SK-N-SH treated with all-trans-retinoic acid at 6 μM for 48 hours (cell line): ENCODE results near the gene USB1.

Experiments used
- ATAC-seq: fragments of 200-7000 bp; cut with Tn5 transposase; 3 replicates; pipeline ENCODE4 v1.9.1; 2020; ENCODE audit warnings: mild to moderate bottlenecking, moderate library complexity
- ARNTL ChIP-seq: fragments of 450-650 bp; formaldehyde crosslinking; IDR thresholded peaks from 2 replicates; pipeline ENCODE4 v1.5.0; 2020; ENCODE audit warnings: low read depth, mild to moderate bottlenecking, moderate library complexity, borderline replicate concordance
- BACH2 ChIP-seq: fragments of 250-450 bp; sonication (Bioruptor Pico); IDR thresholded peaks from 2 replicates; pipeline ENCODE4 v1.9.0; 2021; ENCODE audit warnings: mild to moderate bottlenecking, borderline replicate concordance
- ESRRG ChIP-seq: fragments of 250-450 bp; sonication (Bioruptor Pico); IDR thresholded peaks from 2 replicates; pipeline ENCODE4 v1.6.1; 2021; ENCODE audit warnings: mild to moderate bottlenecking
- GLIS3 ChIP-seq: fragments of 250-450 bp; sonication (Bioruptor Pico); IDR thresholded peaks from 2 replicates; pipeline ENCODE4 v1.5.0; 2020; ENCODE audit warnings: mild to moderate bottlenecking, moderate library complexity
- ISL1 ChIP-seq: fragments of 250-450 bp; sonication (Bioruptor Pico); IDR thresholded peaks from 2 replicates; pipeline ENCODE4 v2.1.2; 2022; ENCODE audit warnings: mild to moderate bottlenecking, moderate library complexity
- OSR1 ChIP-seq: fragments of 250-450 bp; sonication (Bioruptor Pico); IDR thresholded peaks from 2 replicates; pipeline ENCODE4 v1.8.0; 2022; ENCODE audit warnings: moderate library complexity, mild to moderate bottlenecking, inconsistent platforms
- PPARA ChIP-seq: fragments of 250-450 bp; sonication (Bioruptor Pico); IDR thresholded peaks from 2 replicates; pipeline ENCODE4 v1.5.0; 2020; ENCODE audit warnings: mild to moderate bottlenecking, borderline replicate concordance
- RARB ChIP-seq: fragments of 250-450 bp; sonication (Bioruptor Pico); IDR thresholded peaks from 2 replicates; pipeline ENCODE4 v1.8.0; 2021; ENCODE audit warnings: mild to moderate bottlenecking, moderate library complexity
- SNAI2 ChIP-seq: fragments of 250-450 bp; sonication (Bioruptor Pico); IDR thresholded peaks from 2 replicates; pipeline ENCODE4 v1.5.0; 2020; ENCODE audit warnings: mild to moderate bottlenecking, moderate library complexity
- TCF4 ChIP-seq: fragments of 250-450 bp; sonication (Bioruptor Pico); IDR thresholded peaks from 2 replicates; pipeline ENCODE4 v1.8.0; 2021; ENCODE audit warnings: mild to moderate bottlenecking, moderate library complexity, borderline replicate concordance
- TOX ChIP-seq: fragments of 250-450 bp; sonication (Bioruptor Pico); IDR thresholded peaks from 2 replicates; pipeline ENCODE4 v1.8.0; 2021; ENCODE audit warnings: mild to moderate bottlenecking, moderate library complexity, borderline replicate concordance
- ZC3H10 ChIP-seq: fragments of 250-450 bp; sonication (Bioruptor Pico); IDR thresholded peaks from 2 replicates; pipeline ENCODE4 v1.5.1; 2021; ENCODE audit warnings: mild to moderate bottlenecking, moderate library complexity
- ZFP3 ChIP-seq: fragments of 250-450 bp; sonication (Bioruptor Pico); IDR thresholded peaks from 2 replicates; pipeline ENCODE4 v1.5.0; 2020; ENCODE audit warnings: mild to moderate bottlenecking, moderate library complexity
- ZFP30 ChIP-seq: fragments of 450-650 bp; formaldehyde crosslinking; IDR thresholded peaks from 2 replicates; pipeline ENCODE4 v1.5.0; 2022; ENCODE audit warnings: mild to moderate bottlenecking, moderate library complexity
- ZNF565 ChIP-seq: fragments of 450-650 bp; formaldehyde crosslinking; conservative IDR thresholded peaks from 2 replicates; pipeline ENCODE4 v1.5.0; 2020; ENCODE audit warnings: low read depth, mild to moderate bottlenecking, moderate library complexity
- ZNF70 ChIP-seq: fragments of 450-650 bp; formaldehyde crosslinking; IDR thresholded peaks from 2 replicates; pipeline ENCODE4 v1.5.0; 2020; ENCODE audit warnings: mild to moderate bottlenecking, moderate library complexity
- ZNF8 ChIP-seq: fragments of 450-650 bp; formaldehyde crosslinking; IDR thresholded peaks from 2 replicates; pipeline ENCODE4 v1.5.0; 2020; ENCODE audit warnings: mild to moderate bottlenecking, moderate library complexity
- TF ChIP-seq, protein P1 (sequence below): fragments of 250-450 bp; sonication (Bioruptor Pico); IDR thresholded peaks from 2 replicates; pipeline ENCODE4 v1.8.0; 2020; ENCODE audit warnings: mild to moderate bottlenecking, moderate library complexity, borderline replicate concordance
- TF ChIP-seq, protein P2 (sequence below): fragments of 250-450 bp; sonication (Bioruptor Pico); IDR thresholded peaks from 2 replicates; pipeline ENCODE4 v1.5.1; 2020; ENCODE audit warnings: low read depth, mild to moderate bottlenecking, moderate library complexity
- TF ChIP-seq, protein P3 (sequence below): fragments of 250-450 bp; sonication (Bioruptor Pico); IDR thresholded peaks from 2 replicates; pipeline ENCODE4 v1.5.0; 2020; ENCODE audit warnings: mild to moderate bottlenecking, moderate library complexity
- TF ChIP-seq, protein P4 (sequence below): fragments of 250-450 bp; sonication (Bioruptor Pico); IDR thresholded peaks from 2 replicates; pipeline ENCODE4 v1.8.0; 2021; ENCODE audit warnings: low read depth, mild to moderate bottlenecking, moderate library complexity, borderline replicate concordance
- TF ChIP-seq, protein P5 (sequence below): fragments of 250-450 bp; sonication (Bioruptor Pico); IDR thresholded peaks from 2 replicates; pipeline ENCODE4 v1.5.1; 2021; ENCODE audit warnings: mild to moderate bottlenecking, moderate library complexity

USB1 gene

DNA sequence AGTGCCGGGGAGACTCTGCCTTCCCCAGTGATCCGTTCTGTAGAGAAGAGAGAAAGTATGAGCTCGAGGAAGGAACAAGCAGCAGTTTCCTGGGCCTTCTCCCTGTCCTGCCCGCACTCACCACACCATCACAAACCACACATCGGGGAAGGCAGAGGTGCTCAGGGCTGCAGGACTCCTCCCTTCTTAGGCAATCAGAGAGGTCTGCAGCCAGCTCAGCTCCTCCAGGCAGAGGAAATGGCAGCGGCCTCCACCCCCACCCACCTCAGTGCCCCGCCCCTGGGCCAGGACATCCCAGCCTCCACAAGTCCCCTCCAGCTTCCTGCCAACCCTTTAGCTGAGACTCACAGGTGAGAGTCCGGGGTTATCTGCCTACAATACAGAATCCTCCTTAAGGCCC lies 2.7 kb upstream of the USB1 start:
- TF ChIP-seq TOX (CRISPR knock-in tag) = no peak
- TF ChIP-seq, protein P1, sequence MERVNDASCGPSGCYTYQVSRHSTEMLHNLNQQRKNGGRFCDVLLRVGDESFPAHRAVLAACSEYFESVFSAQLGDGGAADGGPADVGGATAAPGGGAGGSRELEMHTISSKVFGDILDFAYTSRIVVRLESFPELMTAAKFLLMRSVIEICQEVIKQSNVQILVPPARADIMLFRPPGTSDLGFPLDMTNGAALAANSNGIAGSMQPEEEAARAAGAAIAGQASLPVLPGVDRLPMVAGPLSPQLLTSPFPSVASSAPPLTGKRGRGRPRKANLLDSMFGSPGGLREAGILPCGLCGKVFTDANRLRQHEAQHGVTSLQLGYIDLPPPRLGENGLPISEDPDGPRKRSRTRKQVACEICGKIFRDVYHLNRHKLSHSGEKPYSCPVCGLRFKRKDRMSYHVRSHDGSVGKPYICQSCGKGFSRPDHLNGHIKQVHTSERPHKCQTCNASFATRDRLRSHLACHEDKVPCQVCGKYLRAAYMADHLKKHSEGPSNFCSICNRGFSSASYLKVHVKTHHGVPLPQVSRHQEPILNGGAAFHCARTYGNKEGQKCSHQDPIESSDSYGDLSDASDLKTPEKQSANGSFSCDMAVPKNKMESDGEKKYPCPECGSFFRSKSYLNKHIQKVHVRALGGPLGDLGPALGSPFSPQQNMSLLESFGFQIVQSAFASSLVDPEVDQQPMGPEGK (CRISPR knock-in tag) = no peak
- no peak for TF ChIP-seq BACH2
- TF ChIP-seq, protein P2, sequence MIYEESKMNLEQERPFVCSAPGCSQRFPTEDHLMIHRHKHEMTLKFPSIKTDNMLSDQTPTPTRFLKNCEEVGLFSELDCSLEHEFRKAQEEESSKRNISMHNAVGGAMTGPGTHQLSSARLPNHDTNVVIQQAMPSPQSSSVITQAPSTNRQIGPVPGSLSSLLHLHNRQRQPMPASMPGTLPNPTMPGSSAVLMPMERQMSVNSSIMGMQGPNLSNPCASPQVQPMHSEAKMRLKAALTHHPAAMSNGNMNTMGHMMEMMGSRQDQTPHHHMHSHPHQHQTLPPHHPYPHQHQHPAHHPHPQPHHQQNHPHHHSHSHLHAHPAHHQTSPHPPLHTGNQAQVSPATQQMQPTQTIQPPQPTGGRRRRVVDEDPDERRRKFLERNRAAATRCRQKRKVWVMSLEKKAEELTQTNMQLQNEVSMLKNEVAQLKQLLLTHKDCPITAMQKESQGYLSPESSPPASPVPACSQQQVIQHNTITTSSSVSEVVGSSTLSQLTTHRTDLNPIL (CRISPR knock-in tag) = no peak
- TF ChIP-seq ZNF565 (CRISPR knock-in tag) = no peak
- TF ChIP-seq, protein P3, sequence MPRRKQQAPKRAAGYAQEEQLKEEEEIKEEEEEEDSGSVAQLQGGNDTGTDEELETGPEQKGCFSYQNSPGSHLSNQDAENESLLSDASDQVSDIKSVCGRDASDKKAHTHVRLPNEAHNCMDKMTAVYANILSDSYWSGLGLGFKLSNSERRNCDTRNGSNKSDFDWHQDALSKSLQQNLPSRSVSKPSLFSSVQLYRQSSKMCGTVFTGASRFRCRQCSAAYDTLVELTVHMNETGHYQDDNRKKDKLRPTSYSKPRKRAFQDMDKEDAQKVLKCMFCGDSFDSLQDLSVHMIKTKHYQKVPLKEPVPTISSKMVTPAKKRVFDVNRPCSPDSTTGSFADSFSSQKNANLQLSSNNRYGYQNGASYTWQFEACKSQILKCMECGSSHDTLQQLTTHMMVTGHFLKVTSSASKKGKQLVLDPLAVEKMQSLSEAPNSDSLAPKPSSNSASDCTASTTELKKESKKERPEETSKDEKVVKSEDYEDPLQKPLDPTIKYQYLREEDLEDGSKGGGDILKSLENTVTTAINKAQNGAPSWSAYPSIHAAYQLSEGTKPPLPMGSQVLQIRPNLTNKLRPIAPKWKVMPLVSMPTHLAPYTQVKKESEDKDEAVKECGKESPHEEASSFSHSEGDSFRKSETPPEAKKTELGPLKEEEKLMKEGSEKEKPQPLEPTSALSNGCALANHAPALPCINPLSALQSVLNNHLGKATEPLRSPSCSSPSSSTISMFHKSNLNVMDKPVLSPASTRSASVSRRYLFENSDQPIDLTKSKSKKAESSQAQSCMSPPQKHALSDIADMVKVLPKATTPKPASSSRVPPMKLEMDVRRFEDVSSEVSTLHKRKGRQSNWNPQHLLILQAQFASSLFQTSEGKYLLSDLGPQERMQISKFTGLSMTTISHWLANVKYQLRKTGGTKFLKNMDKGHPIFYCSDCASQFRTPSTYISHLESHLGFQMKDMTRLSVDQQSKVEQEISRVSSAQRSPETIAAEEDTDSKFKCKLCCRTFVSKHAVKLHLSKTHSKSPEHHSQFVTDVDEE (CRISPR knock-in tag) = no peak
- no peak for TF ChIP-seq SNAI2 (CRISPR knock-in tag)
- no peak for TF ChIP-seq ZNF8 (CRISPR knock-in tag)
- TF ChIP-seq ESRRG (CRISPR knock-in tag) = no peak
- TF ChIP-seq ZFP3 = no peak
- TF ChIP-seq ZNF70 (CRISPR knock-in tag) = no peak
- no peak for TF ChIP-seq ZC3H10 (CRISPR knock-in tag)
- no peak for TF ChIP-seq GLIS3 (CRISPR knock-in tag)
- TF ChIP-seq TCF4 (CRISPR knock-in tag) = no peak
- TF ChIP-seq ISL1 (CRISPR knock-in tag) = no peak
- TF ChIP-seq, all 23 proteins: peak for 0
- no peak for ATAC-seq

DNA sequence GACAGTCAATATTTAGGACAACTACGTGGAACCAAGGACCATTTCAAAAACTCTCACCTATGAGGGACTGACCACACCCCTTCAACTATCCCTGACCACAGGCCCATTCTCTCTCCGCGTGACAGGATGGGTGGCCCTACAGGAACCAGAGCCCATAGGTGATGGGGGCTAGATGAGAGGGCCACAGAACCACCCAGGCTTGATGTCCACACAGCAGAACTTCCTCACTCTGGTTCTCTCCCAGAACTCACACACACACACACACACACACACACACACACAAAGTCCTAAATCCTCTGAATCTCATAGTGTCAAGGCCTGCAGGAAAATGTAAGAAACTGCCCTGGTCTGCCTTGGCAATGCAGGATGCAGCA lies 2.2 kb upstream of the USB1 start:
- ATAC-seq = no peak

More for the DNA sequence above, 2.2 kb upstream of the USB1 start:
- TF ChIP-seq ZNF8 (CRISPR knock-in tag) = no peak
- TF ChIP-seq ZFP30 (CRISPR knock-in tag) = no peak
- no peak for TF ChIP-seq RARB (CRISPR knock-in tag)
- TF ChIP-seq ZC3H10 (CRISPR knock-in tag) = no peak
- TF ChIP-seq ZNF70 (CRISPR knock-in tag) = no peak
- TF ChIP-seq SNAI2 (CRISPR knock-in tag) = no peak
- TF ChIP-seq BACH2 = no peak
- TF ChIP-seq, protein P4, sequence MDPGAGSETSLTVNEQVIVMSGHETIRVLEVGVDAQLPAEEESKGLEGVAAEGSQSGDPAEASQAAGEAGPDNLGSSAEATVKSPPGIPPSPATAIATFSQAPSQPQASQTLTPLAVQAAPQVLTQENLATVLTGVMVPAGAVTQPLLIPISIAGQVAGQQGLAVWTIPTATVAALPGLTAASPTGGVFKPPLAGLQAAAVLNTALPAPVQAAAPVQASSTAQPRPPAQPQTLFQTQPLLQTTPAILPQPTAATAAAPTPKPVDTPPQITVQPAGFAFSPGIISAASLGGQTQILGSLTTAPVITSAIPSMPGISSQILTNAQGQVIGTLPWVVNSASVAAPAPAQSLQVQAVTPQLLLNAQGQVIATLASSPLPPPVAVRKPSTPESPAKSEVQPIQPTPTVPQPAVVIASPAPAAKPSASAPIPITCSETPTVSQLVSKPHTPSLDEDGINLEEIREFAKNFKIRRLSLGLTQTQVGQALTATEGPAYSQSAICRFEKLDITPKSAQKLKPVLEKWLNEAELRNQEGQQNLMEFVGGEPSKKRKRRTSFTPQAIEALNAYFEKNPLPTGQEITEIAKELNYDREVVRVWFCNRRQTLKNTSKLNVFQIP (CRISPR knock-in tag) = no peak
- TF ChIP-seq, protein P5, sequence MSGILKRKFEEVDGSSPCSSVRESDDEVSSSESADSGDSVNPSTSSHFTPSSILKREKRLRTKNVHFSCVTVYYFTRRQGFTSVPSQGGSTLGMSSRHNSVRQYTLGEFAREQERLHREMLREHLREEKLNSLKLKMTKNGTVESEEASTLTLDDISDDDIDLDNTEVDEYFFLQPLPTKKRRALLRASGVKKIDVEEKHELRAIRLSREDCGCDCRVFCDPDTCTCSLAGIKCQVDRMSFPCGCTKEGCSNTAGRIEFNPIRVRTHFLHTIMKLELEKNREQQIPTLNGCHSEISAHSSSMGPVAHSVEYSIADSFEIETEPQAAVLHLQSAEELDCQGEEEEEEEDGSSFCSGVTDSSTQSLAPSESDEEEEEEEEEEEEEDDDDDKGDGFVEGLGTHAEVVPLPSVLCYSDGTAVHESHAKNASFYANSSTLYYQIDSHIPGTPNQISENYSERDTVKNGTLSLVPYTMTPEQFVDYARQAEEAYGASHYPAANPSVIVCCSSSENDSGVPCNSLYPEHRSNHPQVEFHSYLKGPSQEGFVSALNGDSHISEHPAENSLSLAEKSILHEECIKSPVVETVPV = no peak
- TF ChIP-seq ARNTL (CRISPR knock-in tag) = no peak
- TF ChIP-seq, protein P2 (CRISPR knock-in tag) = no peak
- TF ChIP-seq, protein P3 (CRISPR knock-in tag) = no peak
- TF ChIP-seq, protein P1 (CRISPR knock-in tag) = no peak
- TF ChIP-seq PPARA = no peak
- TF ChIP-seq ZNF565 (CRISPR knock-in tag) = no peak
- no peak for TF ChIP-seq ISL1 (CRISPR knock-in tag)
- TF ChIP-seq OSR1 (CRISPR knock-in tag) = no peak
- TF ChIP-seq TOX (CRISPR knock-in tag) = no peak
- TF ChIP-seq TCF4 (CRISPR knock-in tag) = no peak
